Osteoblast (primary cell): ENCODE results near the gene BCAP31. TPM values are rescaled to one million over a fixed set of nuclear protein-coding genes. Genes with fewer than 3 reads are reported as not detected.

ENCODE experiments used
- DNase-seq: peaks from one replicate; pipeline ENCODE4 v3.0.0; 2011; ENCODE audit warnings: low spot score, mixed read lengths; ENCODE audit not compliant: insufficient read length; ENCODE audit errors: missing footprints
- H2AFZ ChIP-seq: 2 replicates; pipeline ENCODE4 v1.6.0; 2011; ENCODE audit warnings: mild to moderate bottlenecking, low read length
- H3K27ac ChIP-seq: 2 replicates; pipeline ENCODE4 v1.5.1; 2011; ENCODE audit warnings: mild to moderate bottlenecking, low read depth, low read length, moderate library complexity
- H3K27me3 ChIP-seq: 2 replicates; pipeline ENCODE4 v1.6.0; 2012; ENCODE audit warnings: mild to moderate bottlenecking, control low read depth, inconsistent platforms, low read length, moderate library complexity; ENCODE audit not compliant: insufficient read depth
- H3K36me3 ChIP-seq: 2 replicates; pipeline ENCODE4 v1.5.1; 2011; ENCODE audit warnings: mild to moderate bottlenecking, low read length, control low read depth, moderate library complexity; ENCODE audit not compliant: insufficient read depth
- H3K4me1 ChIP-seq: 2 replicates; pipeline ENCODE4 v1.5.1; 2011; ENCODE audit warnings: mild to moderate bottlenecking, low read length, control low read depth, moderate library complexity; ENCODE audit not compliant: insufficient read depth
- H3K4me2 ChIP-seq: 2 replicates; pipeline ENCODE4 v1.6.0; 2011; ENCODE audit warnings: mild to moderate bottlenecking, low read length; ENCODE audit not compliant: insufficient read depth
- H3K4me3 ChIP-seq: fragments of 200-600 bp; sonication (generic); 3 replicates; pipeline ENCODE4 v1.5.1; 2012; ENCODE audit warnings: mild to moderate bottlenecking, low read length, inconsistent platforms; ENCODE audit not compliant: insufficient read depth
- H3K79me2 ChIP-seq: 2 replicates; pipeline ENCODE4 v1.6.0; 2012; ENCODE audit warnings: mild to moderate bottlenecking, low read length, control low read depth, inconsistent platforms; ENCODE audit not compliant: insufficient read depth
- H3K9me3 ChIP-seq: 2 replicates; pipeline ENCODE4 v1.5.1; 2011; ENCODE audit warnings: low read depth, low read length, control low read depth
- H4K20me1 ChIP-seq: 2 replicates; pipeline ENCODE4 v1.6.0; 2012; ENCODE audit warnings: mild to moderate bottlenecking, low read length, control low read depth; ENCODE audit not compliant: insufficient read depth
- total RNA-seq: library from RNA; depleted of rRNA; stranded (reverse); fragments of >200 nt; gene quantifications from 2 replicates; pipeline ENCODE4 v1.2.3, GENCODE V29; 2012
- TF ChIP-seq, protein P1 (sequence below): IDR thresholded peaks from 2 replicates; pipeline ENCODE4 v1.5.1; 2011; ENCODE audit warnings: mild to moderate bottlenecking, low read depth, low read length, moderate library complexity; ENCODE audit errors: extremely low read depth

Gene BCAP31
- total RNA-seq, 1 donor, result 118 TPM

DNA sequence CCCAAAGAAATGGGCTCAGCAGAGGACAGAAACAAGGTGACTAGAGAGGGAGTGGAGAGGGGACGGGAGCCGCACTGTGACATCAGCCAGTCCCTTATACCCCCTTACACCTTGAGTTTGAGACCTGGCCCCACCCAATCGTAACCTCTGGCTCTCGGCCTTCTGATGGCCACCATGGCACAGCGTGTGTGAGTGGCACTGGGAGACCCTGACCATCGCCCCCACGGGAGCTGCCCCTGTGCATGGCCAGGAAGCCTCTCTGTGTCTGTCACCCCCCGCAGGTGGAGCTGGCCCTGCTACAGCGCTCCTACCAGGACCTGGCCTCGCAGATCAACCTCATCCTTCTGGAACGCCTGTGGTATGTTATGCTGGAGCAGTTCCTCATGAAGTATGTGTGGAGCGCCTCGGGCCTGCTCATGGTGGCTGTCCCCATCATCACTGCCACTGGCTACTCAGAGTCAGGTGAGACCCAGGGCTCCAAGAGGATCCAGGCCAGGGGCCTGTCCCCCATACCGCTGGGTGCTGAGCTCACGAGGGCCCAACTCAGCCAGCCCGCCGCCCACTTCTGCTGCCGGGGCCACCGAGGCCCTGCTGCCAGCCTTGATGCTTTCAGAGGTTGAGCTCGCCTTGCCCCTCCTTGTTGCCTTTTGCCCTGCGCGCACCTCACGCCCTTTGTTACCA lies 4.9 kb upstream of the BCAP31 start:
- no peaks in the 10 kb centered on the region for H3K27me3 ChIP-seq
- no peak overlapping the region for H3K27ac ChIP-seq
- no peak overlapping the region for H3K4me3 ChIP-seq
- TF ChIP-seq, protein P1, sequence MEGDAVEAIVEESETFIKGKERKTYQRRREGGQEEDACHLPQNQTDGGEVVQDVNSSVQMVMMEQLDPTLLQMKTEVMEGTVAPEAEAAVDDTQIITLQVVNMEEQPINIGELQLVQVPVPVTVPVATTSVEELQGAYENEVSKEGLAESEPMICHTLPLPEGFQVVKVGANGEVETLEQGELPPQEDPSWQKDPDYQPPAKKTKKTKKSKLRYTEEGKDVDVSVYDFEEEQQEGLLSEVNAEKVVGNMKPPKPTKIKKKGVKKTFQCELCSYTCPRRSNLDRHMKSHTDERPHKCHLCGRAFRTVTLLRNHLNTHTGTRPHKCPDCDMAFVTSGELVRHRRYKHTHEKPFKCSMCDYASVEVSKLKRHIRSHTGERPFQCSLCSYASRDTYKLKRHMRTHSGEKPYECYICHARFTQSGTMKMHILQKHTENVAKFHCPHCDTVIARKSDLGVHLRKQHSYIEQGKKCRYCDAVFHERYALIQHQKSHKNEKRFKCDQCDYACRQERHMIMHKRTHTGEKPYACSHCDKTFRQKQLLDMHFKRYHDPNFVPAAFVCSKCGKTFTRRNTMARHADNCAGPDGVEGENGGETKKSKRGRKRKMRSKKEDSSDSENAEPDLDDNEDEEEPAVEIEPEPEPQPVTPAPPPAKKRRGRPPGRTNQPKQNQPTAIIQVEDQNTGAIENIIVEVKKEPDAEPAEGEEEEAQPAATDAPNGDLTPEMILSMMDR, result no peak
- H3K4me1 ChIP-seq, result peaks cover 16% of the 10 kb centered on the region
- peaks cover 3% of the 10 kb centered on the region for H3K9me3 ChIP-seq
- H3K79me2 ChIP-seq, result peaks cover 14% of the 10 kb centered on the region
- peaks cover 6% of the 10 kb centered on the region for H4K20me1 ChIP-seq
- H3K36me3 ChIP-seq, result no peaks in the 10 kb centered on the region
- DNase-seq, result peak; percentile 69
- no peak overlapping the region for H3K4me2 ChIP-seq
- H2AFZ ChIP-seq, result no peak overlapping the region

DNA sequence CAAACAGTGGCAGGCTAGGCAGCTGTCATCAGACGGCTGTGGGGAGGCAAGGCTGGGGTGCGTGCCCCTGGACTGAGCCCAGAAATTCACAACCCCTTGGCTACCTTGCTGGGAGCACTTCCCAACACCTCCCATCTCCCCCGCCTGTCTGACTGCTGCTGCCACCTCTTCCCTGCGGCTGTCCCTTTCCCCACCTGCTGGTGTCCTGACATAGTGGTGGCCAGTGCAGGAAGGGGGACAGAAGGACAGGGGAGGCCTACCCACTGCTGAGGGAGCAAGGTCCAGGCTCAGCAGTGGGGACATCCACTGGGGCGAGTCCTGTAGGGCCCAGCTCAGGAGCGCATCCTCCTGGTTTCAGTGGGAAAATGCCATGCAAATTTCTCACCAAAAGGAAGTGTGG lies 3.9 kb upstream of the BCAP31 start:
- peak; percentile 74 for DNase-seq
- Histone ChIP-seq H3K9me3 (peaks cover 3% of the 10 kb centered on the region), H3K27me3 (no peaks in the 10 kb centered on the region), H3K4me2 (no peak overlapping the region), H2AFZ (no peak overlapping the region), H3K27ac (no peak overlapping the region), H3K79me2 (peaks cover 15% of the 10 kb centered on the region), H3K4me1 (peaks cover 17% of the 10 kb centered on the region), H4K20me1 (peaks cover 3% of the 10 kb centered on the region), H3K4me3 (no peak overlapping the region), H3K36me3 (no peaks in the 10 kb centered on the region)
- TF ChIP-seq, protein P1, result no peak

DNA sequence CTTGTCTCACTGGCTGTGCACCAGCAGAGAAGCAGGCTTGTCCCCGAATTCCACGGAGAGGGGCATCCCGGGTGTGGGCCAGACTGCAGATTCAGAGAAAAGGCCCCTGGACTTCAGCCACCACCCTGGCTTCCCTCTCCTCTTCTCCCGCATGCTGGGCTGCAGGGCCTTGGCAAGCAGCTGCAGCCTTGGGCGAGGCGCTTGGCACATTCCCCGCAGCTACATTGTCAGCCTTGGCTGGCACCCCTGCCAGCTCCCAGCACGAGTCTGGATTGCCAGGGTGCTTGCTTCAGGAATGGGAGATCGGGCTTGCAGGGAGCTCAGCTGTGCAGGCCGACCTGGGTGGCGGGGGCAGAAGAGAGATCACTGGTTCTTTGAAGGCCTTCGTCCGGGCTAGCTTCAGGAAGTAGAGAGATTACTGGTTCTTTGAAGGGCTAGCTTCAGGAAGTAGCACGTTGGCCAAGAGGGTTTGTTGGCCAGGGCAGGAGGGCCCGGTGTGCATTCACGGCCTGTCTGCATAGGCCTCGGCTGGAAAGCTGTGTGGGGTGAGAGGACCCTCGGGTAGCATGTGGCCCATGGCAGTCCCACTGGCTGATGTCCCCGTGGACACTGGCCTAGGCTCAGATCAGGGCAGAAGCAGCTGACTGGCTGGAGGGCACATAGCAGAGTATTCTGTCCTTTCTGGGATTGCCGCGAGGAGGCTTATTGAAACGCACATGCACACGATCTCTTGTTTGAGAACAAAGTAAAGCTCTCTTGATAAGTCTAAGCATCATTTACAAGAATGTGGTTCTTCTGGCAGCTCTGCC lies 3.1 kb upstream of the BCAP31 start:
- Histone ChIP-seq H2AFZ (no peak overlapping the region), H3K36me3 (no peaks in the 10 kb centered on the region), H3K9me3 (peaks cover 3% of the 10 kb centered on the region), H4K20me1 (peaks cover 6% of the 10 kb centered on the region), H3K27me3 (no peaks in the 10 kb centered on the region), H3K4me2 (peak overlapping the region; percentile 64), H3K27ac (peak overlapping the region; percentile 41), H3K4me1 (peaks cover 22% of the 10 kb centered on the region), H3K79me2 (peaks cover 23% of the 10 kb centered on the region), H3K4me3 (peak overlapping the region; percentile 51)
- peak; percentile 92 for DNase-seq
- TF ChIP-seq, protein P1, result no peak
